Activated naive CD8-positive, alpha-beta T cell treated with anti-CD3 and anti-CD28 coated beads, Interleukin-2, amount 10 ng/mL, durations not matched to agents 7 days and 5 days (primary cell): ENCODE measurements around the gene COL4A2. TPM values are rescaled to one million over a fixed set of nuclear protein-coding genes. Genes with fewer than 3 reads are reported as not detected.

Source experiments
- ATAC-seq: fragments of 150-1000 bp; cut with Tn5 transposase; one replicate; pipeline ENCODE4 v1.10.0; 2021; ENCODE audit warnings: low read depth, moderate library complexity
- POLR2A ChIA-PET: fragments of 350-600 bp; sonication (Branson Sonifier 250); formaldehyde crosslinking; loops from one replicate; lab custom pipeline; 2021; ENCODE audit warnings: antibody characterized with exemption; lab: Charles Lee
- DNase-seq: peaks from one replicate; pipeline ENCODE4 v3.0.0; 2021
- H3K27ac Mint-ChIP-seq: one replicate; pipeline ENCODE4 v1.8.0; 2022; ENCODE audit warnings: mild to moderate bottlenecking, mixed read lengths
- H3K27me3 Mint-ChIP-seq: one replicate; pipeline ENCODE4 v1.8.0; 2022; ENCODE audit warnings: mild to moderate bottlenecking, moderate library complexity, mixed read lengths
- H3K36me3 Mint-ChIP-seq: one replicate; pipeline ENCODE4 v1.8.0; 2021; ENCODE audit warnings: mild to moderate bottlenecking, mixed read lengths
- H3K4me1 Mint-ChIP-seq: one replicate; pipeline ENCODE4 v1.8.0; 2021; ENCODE audit warnings: mixed read lengths
- H3K4me3 Mint-ChIP-seq: one replicate; pipeline ENCODE4 v1.8.0; 2022; ENCODE audit warnings: mild to moderate bottlenecking, moderate library complexity, mixed read lengths
- H3K9me3 Mint-ChIP-seq: one replicate; pipeline ENCODE4 v1.8.0; 2021; ENCODE audit warnings: mixed read lengths
- total RNA-seq, 2 experiments: library from RNA; stranded (reverse); gene quantifications; one replicate each; pipeline ENCODE4 v1.2.3, GENCODE V29; 2021

COL4A2 gene
- total RNA-seq, 2 experiments from 2014 or later = not detected

- Mint-ChIP-seq H3K4me1 (peaks cover 1% of the 10 kb centered on the region), H3K36me3 (no peaks in the 10 kb centered on the region), H3K4me3 (no peak overlapping the region), H3K27ac (no peak overlapping the region), H3K27me3 (peaks cover 8% of the 10 kb centered on the region), H3K9me3 (no peaks in the 10 kb centered on the region)
- POLR2A ChIA-PET = no interaction called here
- DNase-seq (no peak), ATAC-seq (no peak)
Measured at GRCh38 chr13:110278859-110279258, 28.2 kb upstream of the COL4A2 start.

GRCh38 chr13:110279684-110280083 lies 27.4 kb upstream of the COL4A2 start:
- H3K36me3 Mint-ChIP-seq = no peaks in the 10 kb centered on the region
- peaks cover 5% of the 10 kb centered on the region for H3K27me3 Mint-ChIP-seq
- POLR2A ChIA-PET = no interaction called here
- H3K4me1 Mint-ChIP-seq = peaks cover 1% of the 10 kb centered on the region
- no peak overlapping the region for H3K4me3 Mint-ChIP-seq
- no peak for ATAC-seq
- H3K9me3 Mint-ChIP-seq = no peaks in the 10 kb centered on the region
- no peak for DNase-seq
- no peak overlapping the region for H3K27ac Mint-ChIP-seq

- ATAC-seq = no peak
- peaks cover 2% of the 10 kb centered on the region for H3K27me3 Mint-ChIP-seq
- H3K36me3 Mint-ChIP-seq = no peaks in the 10 kb centered on the region
- no peak overlapping the region for H3K27ac Mint-ChIP-seq
- no peak overlapping the region for H3K4me3 Mint-ChIP-seq
- H3K9me3 Mint-ChIP-seq = no peaks in the 10 kb centered on the region
- H3K4me1 Mint-ChIP-seq = peaks cover 1% of the 10 kb centered on the region
- POLR2A ChIA-PET = no interaction called here
- DNase-seq = no peak
Measured at GRCh38 chr13:110280231-110280813, 26.8 kb upstream of the COL4A2 start.

GRCh38 chr13:110280985-110281688 lies 25.9 kb upstream of the COL4A2 start:
- POLR2A ChIA-PET = no interaction called here
- Mint-ChIP-seq H3K27ac (no peak overlapping the region), H3K4me1 (peaks cover 1% of the 10 kb centered on the region), H3K36me3 (no peaks in the 10 kb centered on the region), H3K4me3 (no peak overlapping the region), H3K9me3 (no peaks in the 10 kb centered on the region), H3K27me3 (peaks cover 2% of the 10 kb centered on the region)
- ATAC-seq = no peak
- DNase-seq = no peak

- Mint-ChIP-seq H3K9me3 (no peaks in the 10 kb centered on the region), H3K4me1 (peaks cover 1% of the 10 kb centered on the region), H3K27ac (no peak overlapping the region), H3K36me3 (no peaks in the 10 kb centered on the region), H3K4me3 (no peak overlapping the region), H3K27me3 (peaks cover 2% of the 10 kb centered on the region)
- DNase-seq = no peak
- POLR2A ChIA-PET = no interaction called here
- ATAC-seq = no peak
Measured at GRCh38 chr13:110281736-110282135, 25.3 kb upstream of the COL4A2 start.

GRCh38 chr13:110282316-110282841 lies 24.7 kb upstream of the COL4A2 start:
- DNase-seq = no peak
- Mint-ChIP-seq H3K4me1 (peaks cover 1% of the 10 kb centered on the region), H3K27me3 (peaks cover 2% of the 10 kb centered on the region), H3K4me3 (no peak overlapping the region), H3K9me3 (no peaks in the 10 kb centered on the region), H3K36me3 (no peaks in the 10 kb centered on the region), H3K27ac (no peak overlapping the region)
- no peak for ATAC-seq
- POLR2A ChIA-PET = no interaction called here

- H3K27me3 Mint-ChIP-seq = peaks cover 2% of the 10 kb centered on the region
- ATAC-seq = no peak
Measured at GRCh38 chr13:110283736-110284517, 23.2 kb upstream of the COL4A2 start.

GRCh38 chr13:110284779-110285484 lies 22.2 kb upstream of the COL4A2 start:
- peaks cover 1% of the 10 kb centered on the region for H3K4me1 Mint-ChIP-seq
- POLR2A ChIA-PET = no interaction called here

More at GRCh38 chr13:110283736-110284517, 23.2 kb upstream of the COL4A2 start:
- Mint-ChIP-seq H3K27ac (no peak overlapping the region), H3K36me3 (no peaks in the 10 kb centered on the region), H3K4me3 (no peak overlapping the region), H3K4me1 (peaks cover 1% of the 10 kb centered on the region), H3K9me3 (no peaks in the 10 kb centered on the region)
- POLR2A ChIA-PET = no interaction called here
- DNase-seq = no peak

GRCh38 chr13:110285991-110286832 lies 20.9 kb upstream of the COL4A2 start:
- POLR2A ChIA-PET = no interaction called here
- H3K4me1 Mint-ChIP-seq = peaks cover under 1% of the 10 kb centered on the region
- no peaks in the 10 kb centered on the region for H3K36me3 Mint-ChIP-seq
- DNase-seq (no peak), ATAC-seq (no peak)
- H3K4me3 Mint-ChIP-seq = no peak overlapping the region
- H3K27me3 Mint-ChIP-seq = peaks cover 4% of the 10 kb centered on the region
- H3K27ac Mint-ChIP-seq = no peak overlapping the region
- no peaks in the 10 kb centered on the region for H3K9me3 Mint-ChIP-seq

More at GRCh38 chr13:110284779-110285484, 22.2 kb upstream of the COL4A2 start:
- Mint-ChIP-seq H3K27me3 (no peaks in the 10 kb centered on the region), H3K36me3 (no peaks in the 10 kb centered on the region), H3K27ac (no peak overlapping the region), H3K9me3 (no peaks in the 10 kb centered on the region), H3K4me3 (no peak overlapping the region)
- DNase-seq = no peak
- ATAC-seq = no peak

- POLR2A ChIA-PET = no interaction called here
- no peak overlapping the region for H3K27ac Mint-ChIP-seq
- H3K27me3 Mint-ChIP-seq = peaks cover 4% of the 10 kb centered on the region
- no peaks in the 10 kb centered on the region for H3K4me1 Mint-ChIP-seq
- no peaks in the 10 kb centered on the region for H3K9me3 Mint-ChIP-seq
- H3K4me3 Mint-ChIP-seq = no peak overlapping the region
- ATAC-seq (no peak), DNase-seq (no peak)
- no peaks in the 10 kb centered on the region for H3K36me3 Mint-ChIP-seq
Measured at GRCh38 chr13:110286833-110287819, 20.0 kb upstream of the COL4A2 start.

- no peak overlapping the region for H3K27ac Mint-ChIP-seq
- no peaks in the 10 kb centered on the region for H3K36me3 Mint-ChIP-seq
- POLR2A ChIA-PET = no interaction called here
- no peaks in the 10 kb centered on the region for H3K4me1 Mint-ChIP-seq
- peaks cover 4% of the 10 kb centered on the region for H3K27me3 Mint-ChIP-seq
- no peak overlapping the region for H3K4me3 Mint-ChIP-seq
- DNase-seq (no peak), ATAC-seq (no peak)
- H3K9me3 Mint-ChIP-seq = no peaks in the 10 kb centered on the region
Measured at GRCh38 chr13:110289174-110289573, 17.9 kb upstream of the COL4A2 start.

GRCh38 chr13:110289661-110290060 lies 17.4 kb upstream of the COL4A2 start:
- Mint-ChIP-seq H3K4me3 (no peak overlapping the region), H3K9me3 (peaks cover 2% of the 10 kb centered on the region), H3K27me3 (peaks cover 6% of the 10 kb centered on the region), H3K27ac (no peak overlapping the region), H3K36me3 (no peaks in the 10 kb centered on the region), H3K4me1 (no peaks in the 10 kb centered on the region)
- DNase-seq = no peak
- POLR2A ChIA-PET = no interaction called here
- no peak for ATAC-seq
